ENCODE results near the gene TMUB2. TPM values are rescaled to one million over a fixed set of nuclear protein-coding genes. Genes with fewer than 3 reads are reported as not detected.
"Not testable (repeated sequence)": the region's sequence is repeated elsewhere in the genome, so short reads cannot be mapped to it uniquely, and the experiment has no call there.

TMUB2 gene
- total RNA-seq, 2 donors from 2014 or later = 26.6 to 39.6 TPM

- no peak overlapping the region for H3K4me3 Mint-ChIP-seq
- peaks cover 2% of the 10 kb centered on the region for H3K27me3 Mint-ChIP-seq
Observed at GRCh38 chr17:44232061-44232460, 45.3 kb downstream of the TMUB2 start.

GRCh38 chr17:44233582-44233981 lies 46.8 kb downstream of the TMUB2 start:
- no peaks in the 10 kb centered on the region for H3K36me3 Mint-ChIP-seq (ENCODE audit: low read depth)
- peaks cover 6% of the 10 kb centered on the region for H3K4me1 Mint-ChIP-seq
- H3K9me3 Mint-ChIP-seq = no peaks in the 10 kb centered on the region
- H3K27me3 Mint-ChIP-seq = peaks cover 2% of the 10 kb centered on the region
- ATAC-seq (replicated peaks) = no peak
- no peak overlapping the region for H3K4me3 Mint-ChIP-seq
- no peak overlapping the region for H3K27ac Mint-ChIP-seq

More at GRCh38 chr17:44232061-44232460, 45.3 kb downstream of the TMUB2 start:
- Mint-ChIP-seq H3K4me1 (peaks cover 6% of the 10 kb centered on the region), H3K9me3 (no peaks in the 10 kb centered on the region), H3K36me3 (ENCODE audit: low read depth) (no peaks in the 10 kb centered on the region), H3K27ac (no peak overlapping the region)
- ATAC-seq (replicated peaks) = no peak

DNA sequence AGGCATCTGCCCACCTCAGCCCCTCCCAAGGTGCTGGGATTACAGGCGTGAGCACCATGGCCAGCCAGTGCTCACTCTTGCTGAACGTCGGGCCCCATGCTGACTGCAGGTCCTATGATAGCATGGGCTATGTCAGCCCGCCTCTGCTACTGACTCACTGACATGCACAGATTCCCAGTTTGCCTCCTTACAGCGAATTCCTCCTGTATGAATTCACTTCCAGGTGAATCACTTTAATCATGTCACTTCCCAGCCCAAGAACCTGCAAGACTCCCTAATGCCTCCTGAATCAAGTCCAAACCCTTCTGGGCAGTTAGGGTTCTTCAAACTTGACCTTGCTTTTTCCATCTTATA lies 48.8 kb downstream of the TMUB2 start:
- ATAC-seq (replicated peaks) = no peak
- Mint-ChIP-seq H3K36me3 (ENCODE audit: low read depth) (no peaks in the 10 kb centered on the region), H3K27ac (no peak overlapping the region), H3K9me3 (no peaks in the 10 kb centered on the region), H3K4me3 (no peak overlapping the region), H3K4me1 (peaks cover 6% of the 10 kb centered on the region), H3K27me3 (peaks cover 2% of the 10 kb centered on the region)

DNA sequence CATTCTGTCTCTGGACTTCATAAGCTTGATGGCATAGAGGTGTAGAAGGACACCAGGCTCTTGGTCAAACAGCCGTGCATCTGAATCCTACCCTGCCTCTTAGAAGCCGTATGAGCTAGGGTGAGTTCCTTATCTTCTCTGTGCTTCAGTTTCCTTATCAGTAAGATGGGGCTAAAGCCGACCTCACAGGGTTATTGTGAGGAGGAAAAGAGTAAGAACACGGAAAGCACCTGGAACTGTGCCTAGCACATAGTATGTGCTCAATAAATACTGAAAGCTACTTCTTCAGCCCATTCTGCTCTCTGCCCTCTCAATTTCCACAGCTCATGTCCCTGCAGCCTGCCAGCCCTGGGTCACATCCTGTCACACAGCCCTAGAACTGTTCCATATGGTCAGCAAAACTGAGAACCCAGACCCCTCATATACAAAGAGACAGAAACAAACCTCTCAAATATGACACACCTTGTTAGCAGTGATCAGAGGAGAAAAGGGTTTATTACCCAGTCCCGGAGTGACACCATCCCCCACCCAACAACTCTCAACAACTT lies 49.7 kb downstream of the TMUB2 start:
- no peaks in the 10 kb centered on the region for H3K9me3 Mint-ChIP-seq
- peaks cover 2% of the 10 kb centered on the region for H3K27me3 Mint-ChIP-seq
- peaks cover 6% of the 10 kb centered on the region for H3K4me1 Mint-ChIP-seq
- no peak overlapping the region for H3K4me3 Mint-ChIP-seq
- no peak for ATAC-seq (replicated peaks)
- H3K27ac Mint-ChIP-seq = no peak overlapping the region
- no peaks in the 10 kb centered on the region for H3K36me3 Mint-ChIP-seq (ENCODE audit: low read depth)

DNA sequence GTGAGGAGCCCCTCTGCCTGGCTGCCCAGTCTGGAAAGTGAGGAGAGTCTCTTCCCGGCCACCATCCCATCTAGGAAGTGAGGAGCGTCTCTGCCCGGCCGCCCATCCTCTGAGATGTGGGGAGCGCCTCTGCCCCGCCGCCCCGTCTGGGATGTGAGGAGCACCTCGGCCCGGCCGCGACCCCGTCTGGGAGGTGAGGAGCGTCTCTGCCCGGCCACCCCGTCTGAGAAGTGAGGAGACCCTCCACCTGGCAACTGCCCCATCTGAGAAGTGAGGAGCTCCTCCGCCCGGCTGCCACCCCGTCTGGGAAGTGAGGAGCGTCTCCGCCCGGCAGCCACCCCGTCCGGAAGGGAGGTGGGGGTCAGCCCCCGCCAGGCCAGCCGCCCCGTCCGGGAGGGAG lies 51.1 kb downstream of the TMUB2 start:
- not testable (repeated sequence) for H3K27me3 Mint-ChIP-seq; H3K4me3 Mint-ChIP-seq; H3K4me1 Mint-ChIP-seq; H3K27ac Mint-ChIP-seq; ATAC-seq (replicated peaks); H3K9me3 Mint-ChIP-seq; H3K36me3 Mint-ChIP-seq (ENCODE audit: low read depth)

GRCh38 chr17:44241106-44241624 lies 54.4 kb downstream of the TMUB2 start:
- H3K4me1 Mint-ChIP-seq = no peaks in the 10 kb centered on the region
- ATAC-seq (replicated peaks) = no peak
- H3K4me3 Mint-ChIP-seq = no peak overlapping the region
- no peaks in the 10 kb centered on the region for H3K9me3 Mint-ChIP-seq
- H3K27ac Mint-ChIP-seq = no peak overlapping the region
- H3K36me3 Mint-ChIP-seq (ENCODE audit: low read depth) = no peaks in the 10 kb centered on the region
- no peaks in the 10 kb centered on the region for H3K27me3 Mint-ChIP-seq

Other genes with a start within 250 kb of the TMUB2 start
- gene PPY, start 244.5 kb upstream of the TMUB2 start, total RNA-seq = 1 to 10 TPM in 1 of 2 donors, under 1 TPM in 1; 0.90 to 1.9 TPM
- gene PYY, start 233.0 kb upstream of the TMUB2 start, total RNA-seq = not detected
- gene NAGS, start 182.3 kb upstream of the TMUB2 start, total RNA-seq = 1 to 10 TPM in 1 of 2 donors, under 1 TPM in 1; 0.48 to 4.8 TPM
- gene TMEM101, start 172.0 kb upstream of the TMUB2 start, total RNA-seq = 10 to 100 TPM; 33.0 to 35.1 TPM
- gene LSM12, start 120.3 kb upstream of the TMUB2 start, total RNA-seq = 10 to 100 TPM; 78.6 to 87.6 TPM
- 10 to 100 TPM; 14.9 to 22.8 TPM for gene G6PC3, start 116.2 kb upstream of the TMUB2 start, total RNA-seq
- gene HDAC5, start 63.3 kb upstream of the TMUB2 start, total RNA-seq = 10 to 100 TPM; 11.0 to 45.4 TPM
- gene HROB, start 45.0 kb upstream of the TMUB2 start, total RNA-seq = 10 to 100 TPM; 17.9 to 23.2 TPM
- under 1 TPM; 0.22 to 0.58 TPM for gene ASB16, start 16.3 kb upstream of the TMUB2 start, total RNA-seq
- 10 to 100 TPM; 65.5 to 89.1 TPM for gene ATXN7L3, start 12.9 kb downstream of the TMUB2 start, total RNA-seq
- gene UBTF, start 32.7 kb downstream of the TMUB2 start, total RNA-seq = 100 to 1,000 TPM in 1 of 2 donors, 10 to 100 TPM in 1; 94.2 to 135 TPM
- not detected for gene SLC4A1, start 81.2 kb downstream of the TMUB2 start, total RNA-seq
- under 1 TPM; 0.41 to 0.53 TPM for gene RUNDC3A, start 121.6 kb downstream of the TMUB2 start, total RNA-seq
- 100 to 1,000 TPM in 1 of 2 donors, 10 to 100 TPM in 1; 60.3 to 114 TPM for gene SLC25A39, start 137.9 kb downstream of the TMUB2 start, total RNA-seq
- gene GRN, start 158.3 kb downstream of the TMUB2 start, total RNA-seq = 10 to 100 TPM; 48.5 to 54.5 TPM
- under 1 TPM; 0.17 to 0.32 TPM for gene FAM171A2, start 176.9 kb downstream of the TMUB2 start, total RNA-seq
- 1 to 10 TPM; 2.2 to 3.7 TPM for gene ITGA2B, start 202.7 kb downstream of the TMUB2 start, total RNA-seq

All from activated T-helper 17 cell treated with anti-CD3 and anti-CD28 coated beads, Interleukin-2, amount 50 U/mL, for 72 hours (primary cell).